SJSA1 (cell line): ENCODE data around the gene KRT16. TPM values are rescaled to one million over a fixed set of nuclear protein-coding genes. Genes with fewer than 3 reads are reported as not detected.
"Not testable (repeated sequence)": the region's sequence is repeated elsewhere in the genome, so short reads cannot be mapped to it uniquely, and the experiment has no call there.

Source experiments
- DNase-seq, 2 experiments: peaks; one replicate each; pipeline ENCODE4 v3.0.0-alpha.2; 2015 to 2020; ENCODE audit warnings: low spot score in 2 of 2, low read depth in 1 of 2
- H3K27ac ChIP-seq: fragments of 250-450 bp; sonication (Bioruptor Pico); 2 replicates; pipeline ENCODE4 v1.5.1; 2020; ENCODE audit warnings: mild to moderate bottlenecking, moderate library complexity
- H3K27me3 ChIP-seq: fragments of 250-450 bp; sonication (Bioruptor Pico); replicated peaks from 2 replicates; pipeline ENCODE4 v1.5.1; 2020; ENCODE audit warnings: mild to moderate bottlenecking, moderate library complexity
- H3K36me3 ChIP-seq: fragments of 250-450 bp; sonication (Bioruptor Pico); 2 replicates; pipeline ENCODE4 v1.5.1; 2020; ENCODE audit warnings: mild to moderate bottlenecking
- H3K4me1 ChIP-seq: fragments of 250-450 bp; sonication (Bioruptor Pico); replicated peaks from 2 replicates; pipeline ENCODE4 v1.6.1; 2021; ENCODE audit warnings: mild to moderate bottlenecking
- H3K4me3 ChIP-seq: fragments of 250-450 bp; sonication (Bioruptor Pico); 2 replicates; pipeline ENCODE4 v1.5.1; 2020; ENCODE audit warnings: mild to moderate bottlenecking
- H3K9me3 ChIP-seq: fragments of 250-450 bp; sonication (Bioruptor Pico); replicated peaks from 2 replicates; pipeline ENCODE4 v1.5.1; 2020; ENCODE audit warnings: mild to moderate bottlenecking
- total RNA-seq: library from RNA; depleted of rRNA; stranded (reverse); fragments of >200 nt; shearing (Covaris generic); gene quantifications from 2 replicates; pipeline ENCODE4 v1.2.3, GENCODE V29; 2014

The KRT16 gene
- total RNA-seq, 1 experiment from 2014 or later: 0.37 TPM

DNA sequence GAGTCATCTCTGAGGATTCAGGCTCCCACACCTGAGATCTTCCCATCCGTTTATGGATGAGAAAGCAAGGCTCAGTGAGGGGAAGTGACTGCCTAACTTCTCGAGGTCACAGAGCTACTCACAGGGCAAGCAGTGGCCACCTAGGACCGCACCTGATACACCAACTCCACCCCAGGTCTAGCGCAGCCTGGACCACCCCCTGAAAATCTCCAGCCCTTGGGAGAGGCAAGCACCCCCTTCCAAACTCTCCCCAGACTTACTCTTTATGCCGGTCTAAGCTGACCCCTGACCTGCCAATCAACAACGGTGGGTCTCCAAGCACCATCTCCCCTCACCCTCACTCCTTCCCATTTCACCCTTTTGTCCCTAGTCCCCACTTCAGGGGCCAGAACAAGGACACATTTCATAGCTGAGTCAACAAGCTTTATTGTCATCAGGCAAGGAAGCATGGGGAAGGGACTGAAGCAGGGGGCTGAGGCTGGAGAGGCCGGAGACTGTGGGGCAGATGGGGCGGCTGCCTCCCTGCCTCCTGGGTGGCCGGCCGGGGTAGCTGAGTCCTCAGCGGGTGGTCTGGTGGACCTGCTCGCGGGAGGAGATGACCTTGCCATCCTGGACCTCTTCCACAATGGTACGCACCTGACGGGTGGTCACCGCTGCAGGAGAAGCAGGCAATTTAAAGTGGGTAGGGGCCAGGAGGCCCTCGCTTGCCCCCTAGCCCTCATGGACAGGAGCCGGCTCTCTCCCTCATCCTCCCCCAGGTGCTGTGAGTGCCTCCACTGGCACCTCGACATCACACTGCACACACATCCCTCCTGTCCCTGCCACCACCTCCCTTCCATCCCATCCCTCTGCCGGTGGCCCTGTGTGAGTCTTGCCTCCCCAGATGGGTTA, 6.7 kb upstream of the KRT16 start:
- H3K4me3 ChIP-seq: no peak overlapping the region
- H3K27me3 ChIP-seq: no peaks in the 10 kb centered on the region
- H3K36me3 ChIP-seq: peaks cover 46% of the 10 kb centered on the region
- H3K4me1 ChIP-seq: peaks cover 45% of the 10 kb centered on the region
- H3K9me3 ChIP-seq: no peaks in the 10 kb centered on the region
- peak; percentile 81 to 83 for DNase-seq
- no peak overlapping the region for H3K27ac ChIP-seq

DNA sequence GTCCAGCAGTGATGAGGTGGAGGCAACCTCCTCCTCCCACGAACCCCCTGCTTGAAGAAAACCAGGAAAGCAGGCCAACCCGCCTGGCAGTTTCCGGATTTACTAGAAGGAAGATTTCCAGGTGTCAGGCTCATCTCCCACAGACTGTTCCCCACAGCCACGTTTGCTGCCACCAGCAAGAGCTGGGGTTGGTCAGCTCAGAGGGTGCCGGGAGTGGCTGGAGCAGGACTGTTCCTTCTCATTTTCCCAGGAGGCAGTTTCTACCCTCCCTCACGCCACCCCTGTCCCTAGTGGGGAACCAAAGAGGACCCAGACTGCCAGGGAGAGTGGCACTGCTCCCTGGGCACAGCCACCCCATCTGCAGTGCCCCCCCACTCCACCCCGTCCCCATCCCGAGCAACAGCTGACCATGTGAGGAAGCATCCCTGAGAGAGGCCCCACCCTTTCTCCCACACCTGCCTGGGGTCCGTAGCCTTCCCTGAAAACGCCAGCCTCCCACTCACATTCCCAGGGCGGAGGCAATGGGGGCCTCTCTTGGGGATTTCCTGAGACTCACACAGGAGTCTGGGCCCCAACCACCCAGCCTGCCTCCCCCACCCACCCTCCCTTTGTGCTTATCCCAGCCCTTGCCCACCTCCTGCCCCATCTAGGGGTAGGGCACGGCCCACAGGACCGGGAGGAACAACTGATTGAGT, 5.9 kb upstream of the KRT16 start:
- Histone ChIP-seq H3K4me1 (peaks cover 45% of the 10 kb centered on the region), H3K4me3 (no peak overlapping the region), H3K9me3 (no peaks in the 10 kb centered on the region), H3K36me3 (peaks cover 43% of the 10 kb centered on the region), H3K27me3 (no peaks in the 10 kb centered on the region), H3K27ac (no peak overlapping the region; the same call in 1 of the 2 replicates)
- DNase-seq: peak in 1 of 2 experiments; percentile 55

DNA sequence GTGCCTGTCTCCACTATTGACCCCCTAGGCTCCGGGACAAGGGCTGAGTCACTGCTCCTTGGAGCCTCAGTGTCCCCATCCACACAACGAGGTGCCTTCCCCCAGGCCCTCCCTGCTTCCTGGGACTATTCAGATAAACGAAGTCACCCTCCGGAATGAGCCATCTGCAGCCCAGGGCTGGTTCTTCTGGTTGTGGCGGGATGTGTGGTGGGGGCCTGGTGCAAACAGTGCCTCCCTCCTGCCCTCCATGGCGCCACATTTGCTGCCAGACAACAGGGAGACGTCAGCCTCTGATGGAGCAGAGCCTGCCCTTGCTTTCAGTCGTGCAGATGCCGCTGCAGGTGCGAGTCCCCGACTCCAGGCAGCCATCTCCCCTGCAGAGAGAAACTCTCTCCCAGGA, 5.1 kb upstream of the KRT16 start:
- H3K4me1 ChIP-seq: peaks cover 52% of the 10 kb centered on the region
- DNase-seq: peak in 1 of 2 experiments; percentile 32
- H3K27me3 ChIP-seq: no peaks in the 10 kb centered on the region
- no peak overlapping the region for H3K4me3 ChIP-seq
- H3K36me3 ChIP-seq: peaks cover 35% of the 10 kb centered on the region
- no peak overlapping the region for H3K27ac ChIP-seq
- H3K9me3 ChIP-seq: no peaks in the 10 kb centered on the region

DNA sequence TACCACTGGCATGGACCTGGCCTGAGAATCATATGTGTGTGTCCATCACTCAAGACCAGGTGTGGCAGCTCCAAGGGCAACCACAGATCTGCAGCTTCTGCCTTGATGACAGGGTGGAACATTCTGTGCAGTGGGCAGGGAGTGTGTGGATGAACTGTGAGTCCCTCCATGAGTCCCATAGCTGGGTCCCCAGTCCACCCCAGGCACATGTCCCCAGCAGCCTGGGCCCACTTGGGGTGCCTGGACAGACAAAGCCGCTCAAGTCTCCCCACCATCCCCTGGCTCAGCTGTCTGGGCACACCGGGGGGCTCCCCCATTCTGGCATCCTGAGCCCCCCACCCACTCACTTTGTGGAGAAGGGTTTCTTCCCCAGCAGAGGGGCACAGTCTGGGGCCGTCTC, 4.6 kb upstream of the KRT16 start:
- Histone ChIP-seq H3K27me3 (no peaks in the 10 kb centered on the region), H3K4me3 (no peak overlapping the region), H3K36me3 (peaks cover 31% of the 10 kb centered on the region), H3K27ac (no peak overlapping the region), H3K9me3 (no peaks in the 10 kb centered on the region), H3K4me1 (peaks cover 51% of the 10 kb centered on the region)
- no peak for DNase-seq

DNA sequence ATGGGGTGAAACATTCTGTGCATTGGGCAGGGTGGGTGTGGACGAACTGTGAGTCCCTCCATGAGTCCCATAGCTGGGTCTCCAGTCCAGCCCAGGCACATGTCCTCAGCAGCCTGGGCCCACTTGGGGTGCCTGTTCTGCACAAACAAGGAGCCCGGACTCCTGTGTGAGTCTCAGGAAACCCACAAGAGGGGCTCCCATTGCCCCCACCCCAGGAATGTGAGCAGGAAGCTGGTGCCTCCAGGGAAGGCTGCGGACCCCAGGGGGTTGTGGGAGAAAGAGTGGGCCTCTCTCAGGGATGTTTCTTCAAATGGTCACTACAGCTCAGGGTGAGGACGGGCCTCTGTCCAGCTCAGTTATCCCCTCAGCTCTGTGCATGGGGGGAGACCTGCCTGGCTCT, 3.9 kb upstream of the KRT16 start:
- H3K9me3 ChIP-seq, H3K27ac ChIP-seq, H3K27me3 ChIP-seq, DNase-seq, H3K4me3 ChIP-seq: not testable (repeated sequence)
- H3K36me3 ChIP-seq: peaks cover 25% of the 10 kb centered on the region
- H3K4me1 ChIP-seq: peaks cover 45% of the 10 kb centered on the region

DNA sequence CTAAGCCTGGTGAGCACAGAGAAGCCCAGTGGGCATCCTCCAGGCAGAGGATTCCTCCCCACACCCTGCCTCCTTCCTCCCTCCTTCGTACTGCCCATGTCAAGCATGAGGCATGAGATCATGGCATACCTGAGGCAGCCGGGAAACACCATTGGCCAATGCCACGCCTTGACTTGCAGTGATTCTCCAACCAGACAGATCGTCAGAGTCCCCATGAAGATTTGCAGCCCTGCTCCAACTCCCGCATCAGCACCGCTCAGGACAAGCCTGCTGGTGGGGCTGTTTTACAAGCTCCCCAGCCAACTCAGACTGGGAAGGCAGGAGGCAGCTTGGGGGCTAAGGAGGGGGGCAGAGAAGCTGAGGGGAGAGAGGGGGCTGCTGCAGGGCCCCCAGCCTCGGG, 2.9 kb upstream of the KRT16 start:
- DNase-seq: no peak
- Histone ChIP-seq H3K27ac (no peak overlapping the region), H3K36me3 (peaks cover 14% of the 10 kb centered on the region), H3K4me1 (peaks cover 34% of the 10 kb centered on the region), H3K9me3 (no peaks in the 10 kb centered on the region), H3K27me3 (no peaks in the 10 kb centered on the region), H3K4me3 (no peak overlapping the region)

DNA sequence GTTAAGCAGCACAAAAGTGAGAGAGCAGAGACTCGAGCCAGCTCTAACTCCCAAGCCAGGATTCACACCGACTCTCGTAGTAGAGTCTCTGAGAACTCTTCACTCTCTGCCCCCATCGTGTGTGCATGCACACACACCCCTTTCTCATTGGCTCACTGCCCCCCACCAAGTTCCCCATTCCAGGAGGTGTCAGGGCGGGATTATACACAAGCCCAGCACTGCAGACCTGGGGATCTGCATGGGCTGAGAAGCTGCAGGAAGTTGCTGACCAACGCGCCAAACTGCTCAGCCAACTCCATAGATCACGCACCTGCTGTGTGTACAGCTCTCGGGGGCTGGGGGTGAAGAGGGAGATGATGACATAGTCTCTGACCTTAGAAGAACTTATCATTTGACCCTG, 2.2 kb upstream of the KRT16 start:
- H3K4me1 ChIP-seq: peaks cover 29% of the 10 kb centered on the region
- DNase-seq, H3K27ac ChIP-seq, H3K27me3 ChIP-seq, H3K4me3 ChIP-seq, H3K36me3 ChIP-seq, H3K9me3 ChIP-seq: not testable (repeated sequence)

DNA sequence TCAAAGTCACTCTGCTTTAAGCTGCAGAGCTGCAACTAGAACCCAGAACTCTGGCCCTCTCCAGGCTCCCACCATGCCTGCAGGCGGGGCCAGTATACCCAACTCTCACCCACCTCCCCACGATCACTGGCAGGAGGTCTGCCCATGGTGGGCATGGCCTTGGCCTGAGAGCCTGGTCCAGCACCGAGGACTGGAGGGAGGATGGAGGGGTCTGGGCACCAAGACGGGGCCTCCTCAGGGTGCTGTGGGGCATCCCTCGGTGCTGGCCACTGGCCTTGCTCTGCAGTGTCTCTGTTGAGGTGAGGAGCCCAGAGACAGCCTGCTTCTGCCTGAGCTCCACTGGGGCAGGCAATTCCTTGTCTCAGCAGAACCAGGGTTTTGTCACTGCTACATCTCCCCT, 1.5 kb upstream of the KRT16 start:
- Histone ChIP-seq H3K4me1 (peaks cover 22% of the 10 kb centered on the region), H3K9me3 (no peaks in the 10 kb centered on the region), H3K4me3 (no peak overlapping the region), H3K27ac (no peak overlapping the region), H3K27me3 (no peaks in the 10 kb centered on the region), H3K36me3 (peaks cover 2% of the 10 kb centered on the region)
- no peak for DNase-seq

DNA sequence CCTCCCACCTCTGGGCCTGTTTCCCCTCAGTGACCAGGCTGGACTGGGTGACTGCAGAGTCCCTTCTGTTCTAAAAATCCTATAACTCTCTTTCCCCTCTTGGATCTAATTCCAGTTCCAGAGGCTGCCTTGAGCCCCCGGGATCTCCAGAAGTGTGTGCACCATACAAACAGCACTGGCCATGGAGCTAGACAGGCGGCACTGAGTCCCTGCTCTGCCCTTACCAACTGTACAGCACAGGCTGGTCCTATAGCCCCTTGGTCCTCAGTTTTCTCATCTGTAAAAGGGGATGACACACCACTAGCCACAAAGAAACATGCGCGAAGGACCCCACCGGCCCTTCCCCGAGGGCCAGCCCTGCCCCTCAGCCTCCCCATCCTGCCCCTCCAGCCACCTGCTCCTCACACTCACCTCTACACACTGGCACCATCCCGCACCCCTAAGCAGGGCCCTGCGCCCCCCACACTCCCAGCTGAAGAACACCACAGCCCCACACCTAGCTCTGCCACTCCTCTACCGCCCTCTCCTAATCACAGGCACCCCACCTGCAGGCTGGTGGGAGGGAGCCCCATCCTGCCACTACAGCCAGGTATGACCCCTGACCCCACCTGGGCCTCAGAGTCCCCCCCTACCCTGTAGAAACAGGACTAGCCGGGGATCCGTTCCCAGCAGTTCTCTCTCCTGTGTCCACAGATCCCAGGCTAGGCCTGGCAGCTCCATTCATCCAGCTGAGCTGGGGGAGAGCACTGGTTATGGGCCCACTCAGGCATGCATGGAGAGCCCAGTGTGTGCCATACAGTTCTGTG, 913 bp upstream of the KRT16 start:
- Histone ChIP-seq H3K36me3 (no peaks in the 10 kb centered on the region), H3K4me1 (peaks cover 17% of the 10 kb centered on the region), H3K9me3 (no peaks in the 10 kb centered on the region), H3K4me3 (no peak overlapping the region), H3K27ac (no peak overlapping the region), H3K27me3 (no peaks in the 10 kb centered on the region)
- no peak for DNase-seq

DNA sequence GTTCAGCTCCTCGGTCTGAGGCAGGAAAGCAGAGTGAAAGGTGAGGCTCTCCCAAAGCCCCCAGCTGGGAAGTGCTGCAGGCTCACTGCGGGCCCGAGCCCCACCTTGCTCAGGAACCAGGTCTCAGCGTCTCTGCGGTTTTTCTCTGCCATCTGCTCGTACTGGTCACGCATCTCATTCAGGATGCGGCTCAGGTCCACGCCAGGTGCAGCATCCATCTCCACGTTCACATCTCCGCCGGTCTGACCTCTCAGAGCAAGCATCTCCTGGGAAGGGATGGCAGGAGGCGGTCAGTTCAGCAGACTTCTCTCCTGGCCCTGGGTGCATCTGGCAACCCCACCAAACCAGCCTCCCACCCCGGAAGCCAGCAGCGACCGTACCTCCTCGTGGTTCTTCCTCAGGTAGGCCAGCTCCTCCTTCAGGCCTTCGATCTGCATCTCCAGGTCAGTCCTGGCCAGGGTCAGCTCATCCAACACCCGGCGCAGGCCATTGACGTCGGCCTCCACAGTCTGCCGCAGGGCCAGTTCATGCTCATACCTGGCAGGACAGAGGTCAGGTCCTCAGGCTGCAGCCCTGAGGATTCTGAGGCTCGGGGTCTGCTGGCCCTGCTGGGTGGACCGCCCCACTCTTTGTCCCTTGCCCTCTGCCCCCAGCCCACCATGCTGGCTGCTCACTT, 1.5 kb downstream of the KRT16 start:
- H3K36me3 ChIP-seq: no peaks in the 10 kb centered on the region
- DNase-seq: no peak

DNA sequence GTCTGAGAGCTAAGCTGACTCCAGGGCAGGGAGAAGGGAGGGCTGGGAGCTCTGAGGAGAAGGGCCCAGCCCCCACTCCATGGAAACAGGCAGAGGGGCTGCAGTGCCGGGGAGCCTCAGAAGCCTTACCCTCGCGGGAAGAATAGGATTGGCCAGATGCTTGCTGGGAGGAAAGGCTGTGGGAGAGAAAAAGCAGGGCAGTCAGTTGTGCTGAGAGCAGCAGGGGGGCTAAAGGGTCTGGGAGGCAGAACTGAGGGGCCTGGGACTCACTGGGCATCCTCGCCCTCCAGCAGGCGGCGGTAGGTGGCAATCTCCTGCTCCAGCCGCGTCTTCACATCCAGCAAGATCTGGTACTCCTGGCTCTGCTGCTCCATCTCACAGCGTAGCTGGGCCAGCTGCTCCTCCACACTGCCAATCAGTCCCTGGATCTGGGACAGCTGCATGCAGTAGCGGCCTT, 2.5 kb downstream of the KRT16 start:
- not testable (repeated sequence) for H3K27me3 ChIP-seq, DNase-seq, H3K36me3 ChIP-seq, H3K9me3 ChIP-seq, H3K4me3 ChIP-seq, H3K27ac ChIP-seq
- H3K4me1 ChIP-seq: peaks cover 12% of the 10 kb centered on the region

More for the DNA sequence above, 1.5 kb downstream of the KRT16 start:
- peaks cover 12% of the 10 kb centered on the region for H3K4me1 ChIP-seq
- H3K9me3 ChIP-seq: no peaks in the 10 kb centered on the region
- no peak overlapping the region for H3K27ac ChIP-seq
- H3K4me3 ChIP-seq: no peak overlapping the region
- no peaks in the 10 kb centered on the region for H3K27me3 ChIP-seq

DNA sequence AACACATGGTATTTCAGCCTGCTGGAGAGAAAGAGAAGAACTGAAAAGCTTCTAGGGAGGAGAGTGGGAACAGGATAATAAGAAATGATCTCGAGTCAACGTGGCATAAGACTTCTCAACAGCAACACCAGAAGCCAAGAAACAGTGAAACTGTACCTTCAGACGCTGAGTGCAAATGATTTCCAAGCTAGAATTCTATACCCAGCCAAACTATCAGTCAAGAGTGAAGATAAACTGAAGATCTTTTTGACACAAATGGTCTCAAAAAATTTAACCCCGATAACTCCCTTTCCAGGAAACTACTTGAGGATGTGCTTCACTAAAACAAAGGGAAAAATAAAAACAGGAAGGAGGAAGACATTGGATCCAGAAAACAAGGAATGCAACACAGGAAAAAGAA, 5.6 kb downstream of the KRT16 start:
- H3K9me3 ChIP-seq, DNase-seq, H3K27me3 ChIP-seq, H3K4me3 ChIP-seq, H3K4me1 ChIP-seq, H3K27ac ChIP-seq, H3K36me3 ChIP-seq: not testable (repeated sequence)

DNA sequence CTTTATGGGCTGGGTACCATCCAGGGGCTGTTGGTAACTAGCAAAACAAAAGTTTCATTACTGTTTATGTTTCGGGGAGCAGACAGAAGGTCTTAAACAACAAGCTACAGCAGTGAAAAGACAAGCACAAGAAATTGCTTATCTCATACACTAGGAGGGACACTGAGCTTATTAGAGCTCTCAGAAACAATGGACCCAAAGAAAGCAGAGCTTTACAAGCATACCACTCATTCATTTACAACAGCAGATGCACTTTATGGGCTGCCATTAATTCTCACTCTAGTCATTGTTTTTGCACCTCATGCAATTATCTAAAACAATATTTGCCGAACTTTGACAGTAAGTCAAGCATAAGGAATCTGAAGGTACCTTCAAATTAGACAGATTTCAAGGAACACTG, 10.0 kb downstream of the KRT16 start:
- H3K36me3 ChIP-seq: no peaks in the 10 kb centered on the region
- no peaks in the 10 kb centered on the region for H3K9me3 ChIP-seq
- H3K27me3 ChIP-seq: no peaks in the 10 kb centered on the region
- H3K27ac ChIP-seq: no peak overlapping the region
- DNase-seq: peak in 1 of 2 experiments; percentile 28
- no peak overlapping the region for H3K4me3 ChIP-seq
- peaks cover 8% of the 10 kb centered on the region; the same call in 1 of the 2 replicates for H3K4me1 ChIP-seq
